ENCODE measurements around the gene ST8SIA2.

Gene ST8SIA2

GRCh38 chr15:92361321-92362000 is 32.2 kb upstream of the ST8SIA2 start:
- no peak overlapping the region for H3K27ac ChIP-seq (ENCODE audit: extremely low read depth, low read depth, low read length)
- CTCF ChIA-PET, result no interaction called here
- POLR2A ChIA-PET, result no interaction called here
- TF ChIP-seq ZNF174 (tag by site-specific recombination; IDR thresholded peaks at IDR 0.05) (no peak), ZSCAN23 (tag by site-specific recombination; IDR thresholded peaks at IDR 0.05) (no peak), SP7 (tag by site-specific recombination; IDR thresholded peaks at IDR 0.05) (no peak)
- no peaks in the 10 kb centered on the region for H3K9me3 ChIP-seq (ENCODE audit: control insufficient read depth, insufficient read depth, low read depth, low read length)
- no peak overlapping the region for H3K4me3 ChIP-seq (ENCODE audit: low read depth, low read length)
- H3K4me1 ChIP-seq (ENCODE audit: control insufficient read depth, insufficient read depth, low read length), result peaks cover 7% of the 10 kb centered on the region
- H3K36me3 ChIP-seq (ENCODE audit: control insufficient read depth in 2 of 2, insufficient read depth in 1 of 2, low read length in 2 of 2), result no peaks in the 10 kb centered on the region

GRCh38 chr15:92362001-92362350 is 31.7 kb upstream of the ST8SIA2 start:
- no peaks in the 10 kb centered on the region for H3K9me3 ChIP-seq (ENCODE audit: control insufficient read depth, insufficient read depth, low read depth, low read length)
- no peaks in the 10 kb centered on the region for H3K36me3 ChIP-seq (ENCODE audit: control insufficient read depth in 2 of 2, insufficient read depth in 1 of 2, low read length in 2 of 2)
- H3K4me1 ChIP-seq (ENCODE audit: control insufficient read depth, insufficient read depth, low read length), result peaks cover 7% of the 10 kb centered on the region
- TF ChIP-seq ZFHX2 (tag by site-specific recombination; conservative IDR thresholded peaks at IDR 0.05) (no peak), ZNF561 (tag by site-specific recombination; IDR thresholded peaks at IDR 0.05; ENCODE audit: borderline replicate concordance) (no peak), ZBTB20 (tag by site-specific recombination; IDR thresholded peaks at IDR 0.05) (no peak), ZNF521 (tag by site-specific recombination; IDR thresholded peaks at IDR 0.05) (no peak), ZNF37A (tag by site-specific recombination; IDR thresholded peaks at IDR 0.05) (no peak), ZNF449 (tag by site-specific recombination; IDR thresholded peaks at IDR 0.05) (no peak), ZNF560 (tag by site-specific recombination; IDR thresholded peaks at IDR 0.05; ENCODE audit: borderline replicate concordance) (no peak), ZNF626 (tag by site-specific recombination; IDR thresholded peaks at IDR 0.05) (no peak), ZNF175 (tag by site-specific recombination; IDR thresholded peaks at IDR 0.05) (no peak), ZNF596 (tag by site-specific recombination; IDR thresholded peaks at IDR 0.05) (no peak), MZF1 (tag by site-specific recombination; IDR thresholded peaks at IDR 0.05; ENCODE audit: borderline replicate concordance) (no peak), ZNF16 (tag by site-specific recombination; IDR thresholded peaks at IDR 0.05; ENCODE audit: low read depth) (no peak), GLI4 (tag by site-specific recombination; IDR thresholded peaks at IDR 0.05) (no peak)
- H3K4me3 ChIP-seq (ENCODE audit: low read depth, low read length), result no peak overlapping the region
- ChIA-PET POLR2A (no interaction called here), CTCF (no interaction called here)
- no peak overlapping the region for H3K27ac ChIP-seq (ENCODE audit: extremely low read depth, low read depth, low read length)

- ChIA-PET CTCF (interaction anchor here (0.9 to 1.5 kb wide), 4 partner anchors 8 to 29 kb away, joined by 3 to 4 read pairs (median 4); partner anchors contain the start of gene ST8SIA2), POLR2A (no interaction called here)
- Histone ChIP-seq H3K4me1 (ENCODE audit: control insufficient read depth, insufficient read depth, low read length) (peaks cover 7% of the 10 kb centered on the region), H3K9me3 (ENCODE audit: control insufficient read depth, insufficient read depth, low read depth, low read length) (no peaks in the 10 kb centered on the region), H3K36me3 (ENCODE audit: control insufficient read depth in 2 of 2, insufficient read depth in 1 of 2, low read length in 2 of 2) (no peaks in the 10 kb centered on the region), H3K27ac (ENCODE audit: extremely low read depth, low read depth, low read length) (no peak overlapping the region), H3K4me3 (ENCODE audit: low read depth, low read length) (no peak overlapping the region)
- TF ChIP-seq ZNF560 (tag by site-specific recombination; IDR thresholded peaks at IDR 0.05; ENCODE audit: borderline replicate concordance), result no peak
- no peak for TF ChIP-seq ZNF132 (tag by site-specific recombination; IDR thresholded peaks at IDR 0.05; ENCODE audit: borderline replicate concordance)
- no peak for TF ChIP-seq ZFP41 (tag by site-specific recombination; IDR thresholded peaks at IDR 0.05; ENCODE audit: borderline replicate concordance)
- 0 out of 2 replicates have a peak, but pooled peaks have one; percentile 15 for TF ChIP-seq PRDM10 (tag by site-specific recombination; IDR thresholded peaks at IDR 0.05)
- TF ChIP-seq ZBTB21 (tag by site-specific recombination; IDR thresholded peaks at IDR 0.05), result no peak
- 0 out of 2 replicates have a peak, but pooled peaks have one; percentile 24 for TF ChIP-seq ZNF341 (tag by site-specific recombination; IDR thresholded peaks at IDR 0.05; ENCODE audit: low read depth)
- peak; percentile 49 for TF ChIP-seq OSR2 (tag by site-specific recombination; IDR thresholded peaks at IDR 0.05)
- TF ChIP-seq ZBTB44 (tag by site-specific recombination; IDR thresholded peaks at IDR 0.05), result 0 out of 2 replicates have a peak, but pooled peaks have one; percentile 31
- no peak for TF ChIP-seq GFI1B (tag by site-specific recombination; IDR thresholded peaks at IDR 0.05)
- TF ChIP-seq ZBTB1 (tag by site-specific recombination; IDR thresholded peaks at IDR 0.05), result no peak
- 0 out of 2 replicates have a peak, but pooled peaks have one; percentile 32 for TF ChIP-seq IKZF3 (tag by site-specific recombination; IDR thresholded peaks at IDR 0.05)
Observed at GRCh38 chr15:92365084-92365483, 28.6 kb upstream of the ST8SIA2 start.
